NCI-H748 (cell line): ENCODE results near the gene FLT4.

ENCODE experiments used
- DNase-seq: peaks from one replicate; lab custom pipeline; 2025; ENCODE audit not compliant: unreplicated experiment; lab: John Stamatoyannopoulos, UW

FLT4 gene

GRCh38 chr5:180594311-180595045 is 54.9 kb downstream of the FLT4 start:
- no peak for DNase-seq

GRCh38 chr5:180593446-180594206 is 55.8 kb downstream of the FLT4 start:
- DNase-seq, result no peak

- DNase-seq, result no peak
These were observed 57.2 kb downstream of the FLT4 start for GRCh38 chr5:180592176-180592575.

- DNase-seq, result no peak
These were observed 58.0 kb downstream of the FLT4 start, which contains the start of gene SCGB3A1 for GRCh38 chr5:180591311-180591887. Gene SCGB3A1, minus strand, starts transcription at chr5:180591499. Its CDS starts 37 bp downstream, at chr5:180591462.

GRCh38 chr5:180590543-180591310 is 58.7 kb downstream of the FLT4 start:
- DNase-seq, result peak; percentile 32

GRCh38 chr5:180589771-180590542 is 59.4 kb downstream of the FLT4 start:
- DNase-seq, result peak; percentile 44

GRCh38 chr5:180586870-180587269 is 62.5 kb downstream of the FLT4 start:
- no peak for DNase-seq

- no peak for DNase-seq
These were observed 63.2 kb downstream of the FLT4 start for GRCh38 chr5:180586204-180586603.

- no peak for DNase-seq
These were observed 65.7 kb downstream of the FLT4 start for GRCh38 chr5:180583738-180584137.

- no peak for DNase-seq
These were observed 68.7 kb downstream of the FLT4 start for GRCh38 chr5:180580681-180581080.

- no peak for DNase-seq
These were observed 73.8 kb downstream of the FLT4 start for GRCh38 chr5:180575571-180575970.

- no peak for DNase-seq
These were observed 80.5 kb downstream of the FLT4 start for GRCh38 chr5:180568914-180569313.

GRCh38 chr5:180563994-180564393 is 85.4 kb downstream of the FLT4 start:
- no peak for DNase-seq

GRCh38 chr5:180558232-180558631 is 91.2 kb downstream of the FLT4 start:
- no peak for DNase-seq

- DNase-seq, result no peak
These were observed 92.1 kb downstream of the FLT4 start for GRCh38 chr5:180557217-180557809.

- no peak for DNase-seq
These were observed 94.1 kb downstream of the FLT4 start for GRCh38 chr5:180555168-180555921.

GRCh38 chr5:180553530-180553929 is 95.9 kb downstream of the FLT4 start:
- no peak for DNase-seq
